Astrocyte (in vitro differentiated cells and primary cell): ENCODE measurements around the gene FBN1. TPM values are rescaled to one million over a fixed set of nuclear protein-coding genes. Genes with fewer than 3 reads are reported as not detected.
A peak's percentile ranks its signal among the peaks of the same experiment; 100 is the strongest.

Experiments used
- DNase-seq: peaks from one replicate; pipeline ENCODE4 v3.0.0-alpha.2; 2010; ENCODE audit warnings: low read depth
- FAIRE-seq: peaks from 2 replicates; lab custom pipeline; 2011; peaks lifted over from hg19 to GRCh38; lab: Jason Lieb, UNC
- H2AFZ ChIP-seq: 2 replicates; pipeline ENCODE4 v1.6.0; 2012; ENCODE audit warnings: low read depth, low read length, inconsistent platforms
- H3K27ac ChIP-seq: 2 replicates; pipeline ENCODE4 v1.5.1; 2011; ENCODE audit warnings: low read depth, low read length, inconsistent platforms
- H3K27me3 ChIP-seq: 2 replicates; pipeline ENCODE4 v1.6.0; 2011; ENCODE audit warnings: low read length, inconsistent platforms; ENCODE audit not compliant: insufficient read depth
- H3K36me3 ChIP-seq: 2 replicates; pipeline ENCODE4 v1.5.1; 2011; ENCODE audit warnings: low read length, inconsistent platforms; ENCODE audit not compliant: insufficient read depth
- H3K4me1 ChIP-seq: 2 replicates; pipeline ENCODE4 v1.5.1; 2011; ENCODE audit warnings: low read length, inconsistent platforms; ENCODE audit not compliant: insufficient read depth
- H3K4me2 ChIP-seq: 2 replicates; pipeline ENCODE4 v1.6.0; 2012; ENCODE audit warnings: low read length, inconsistent platforms
- H3K4me3 ChIP-seq: 2 replicates; pipeline ENCODE4 v1.5.1; 2011; ENCODE audit warnings: low read depth, mild to moderate bottlenecking, low read length, inconsistent platforms; ENCODE audit not compliant: insufficient read depth
- H3K79me2 ChIP-seq: 2 replicates; pipeline ENCODE4 v1.6.0; 2012; ENCODE audit warnings: mild to moderate bottlenecking, low read length, inconsistent platforms; ENCODE audit not compliant: insufficient read depth
- H3K9ac ChIP-seq: 2 replicates; pipeline ENCODE4 v1.6.0; 2012; ENCODE audit warnings: mild to moderate bottlenecking, low read length, inconsistent platforms
- H3K9me3 ChIP-seq: 2 replicates; pipeline ENCODE4 v1.5.1; 2012; ENCODE audit warnings: low read depth, mild to moderate bottlenecking, low read length, inconsistent platforms; ENCODE audit not compliant: insufficient read depth
- H4K20me1 ChIP-seq: 2 replicates; pipeline ENCODE4 v1.6.0; 2012; ENCODE audit warnings: low read length, inconsistent platforms; ENCODE audit not compliant: insufficient read depth
- H3K27ac Mint-ChIP-seq: one replicate; pipeline ENCODE4 v1.8.0; 2021; ENCODE audit warnings: mild to moderate bottlenecking, mixed read lengths; ENCODE audit not compliant: unreplicated experiment
- H3K27me3 Mint-ChIP-seq: one replicate; pipeline ENCODE4 v1.8.0; 2021; ENCODE audit warnings: low read depth, mixed read lengths; ENCODE audit not compliant: unreplicated experiment
- H3K36me3 Mint-ChIP-seq: one replicate; pipeline ENCODE4 v1.8.0; 2021; ENCODE audit warnings: low read depth, mixed read lengths; ENCODE audit not compliant: unreplicated experiment
- H3K4me1 Mint-ChIP-seq: one replicate; pipeline ENCODE4 v1.8.0; 2021; ENCODE audit warnings: low read depth, mixed read lengths; ENCODE audit not compliant: unreplicated experiment
- H3K4me3 Mint-ChIP-seq: one replicate; pipeline ENCODE4 v1.8.0; 2021; ENCODE audit warnings: mild to moderate bottlenecking, moderate library complexity, mixed read lengths; ENCODE audit not compliant: unreplicated experiment
- H3K9me3 Mint-ChIP-seq: one replicate; pipeline ENCODE4 v1.8.0; 2021; ENCODE audit warnings: mild to moderate bottlenecking, mixed read lengths; ENCODE audit not compliant: unreplicated experiment
- CTCF ChIP-seq: IDR thresholded peaks from 2 replicates; pipeline ENCODE4 v1.5.1; 2011; ENCODE audit warnings: low read depth, mild to moderate bottlenecking, inconsistent platforms, low read length, moderate library complexity; ENCODE audit not compliant: insufficient read depth
- EZH2 ChIP-seq: IDR thresholded peaks from 2 replicates; pipeline ENCODE4 v1.6.1; 2012; ENCODE audit warnings: mild to moderate bottlenecking, low read length, inconsistent platforms; ENCODE audit not compliant: insufficient read depth
- total RNA-seq: library from RNA; stranded (reverse); gene quantifications from 2 replicates; pipeline ENCODE4 v1.2.1, GENCODE V29; 2021

Gene FBN1
- total RNA-seq, 1 donor from 2014 or later = 210 TPM

GRCh38 chr15:48592221-48592731 lies 53.2 kb downstream of the FBN1 start:
- no peak overlapping the region for H3K4me3 Mint-ChIP-seq
- H3K27me3 ChIP-seq = no peaks in the 10 kb centered on the region
- peak overlapping the region; percentile 93 for H3K27ac ChIP-seq
- no peak overlapping the region for H2AFZ ChIP-seq
- peaks cover 16% of the 10 kb centered on the region for H3K4me1 ChIP-seq
- peak overlapping the region; percentile 68 for H3K9ac ChIP-seq
- TF ChIP-seq CTCF = no peak
- TF ChIP-seq EZH2 = no peak
- peak overlapping the region; percentile 89 for H3K27ac Mint-ChIP-seq
- no peaks in the 10 kb centered on the region for H3K27me3 Mint-ChIP-seq
- no peaks in the 10 kb centered on the region for H3K9me3 ChIP-seq
- FAIRE-seq (peak; percentile 98), DNase-seq (peak; percentile 100)
- H3K36me3 Mint-ChIP-seq = peaks cover 19% of the 10 kb centered on the region
- H3K36me3 ChIP-seq = peaks cover 28% of the 10 kb centered on the region
- H3K4me1 Mint-ChIP-seq = peaks cover 11% of the 10 kb centered on the region
- peaks cover 60% of the 10 kb centered on the region for H3K79me2 ChIP-seq
- H3K4me2 ChIP-seq = peak overlapping the region; percentile 36
- peaks cover 45% of the 10 kb centered on the region for H4K20me1 ChIP-seq
- no peaks in the 10 kb centered on the region for H3K9me3 Mint-ChIP-seq
- no peak overlapping the region for H3K4me3 ChIP-seq

- no peak for FAIRE-seq
- H3K9me3 Mint-ChIP-seq = no peaks in the 10 kb centered on the region
- Histone ChIP-seq H3K4me2 (no peak overlapping the region), H3K27ac (no peak overlapping the region), H3K36me3 (peaks cover 15% of the 10 kb centered on the region), H3K79me2 (peaks cover 60% of the 10 kb centered on the region), H3K4me1 (peaks cover 16% of the 10 kb centered on the region), H4K20me1 (peaks cover 38% of the 10 kb centered on the region), H3K9ac (no peak overlapping the region), H3K9me3 (no peaks in the 10 kb centered on the region), H3K27me3 (no peaks in the 10 kb centered on the region), H2AFZ (no peak overlapping the region), H3K4me3 (no peak overlapping the region)
- peaks cover 20% of the 10 kb centered on the region for H3K36me3 Mint-ChIP-seq
- H3K27ac Mint-ChIP-seq = no peak overlapping the region
- H3K27me3 Mint-ChIP-seq = no peaks in the 10 kb centered on the region
- peaks cover 14% of the 10 kb centered on the region for H3K4me1 Mint-ChIP-seq
- no peak overlapping the region for H3K4me3 Mint-ChIP-seq
- DNase-seq = no peak
- no peak for TF ChIP-seq EZH2
- TF ChIP-seq CTCF = no peak
Observed at GRCh38 chr15:48590723-48591122, 54.8 kb downstream of the FBN1 start.

- Histone ChIP-seq H4K20me1 (peaks cover 40% of the 10 kb centered on the region), H3K4me1 (peaks cover 11% of the 10 kb centered on the region), H3K4me3 (no peak overlapping the region), H3K9me3 (no peaks in the 10 kb centered on the region), H3K79me2 (peaks cover 89% of the 10 kb centered on the region), H3K9ac (no peak overlapping the region), H3K27ac (no peak overlapping the region), H3K36me3 (peaks cover 30% of the 10 kb centered on the region), H3K4me2 (no peak overlapping the region), H2AFZ (no peak overlapping the region), H3K27me3 (no peaks in the 10 kb centered on the region)
- no peak overlapping the region for H3K4me3 Mint-ChIP-seq
- peaks cover 14% of the 10 kb centered on the region for H3K36me3 Mint-ChIP-seq
- peaks cover 20% of the 10 kb centered on the region for H3K4me1 Mint-ChIP-seq
- TF ChIP-seq CTCF (no peak), EZH2 (no peak)
- DNase-seq (no peak), FAIRE-seq (no peak)
- H3K27me3 Mint-ChIP-seq = no peaks in the 10 kb centered on the region
- H3K9me3 Mint-ChIP-seq = no peaks in the 10 kb centered on the region
- H3K27ac Mint-ChIP-seq = no peak overlapping the region
Observed at GRCh38 chr15:48584812-48585563, 60.5 kb downstream of the FBN1 start.
